Sigmoid colon (tissue), 4 donors: ENCODE measurements around the gene SEH1L.

Source experiments
- CTCF ChIP-seq, 4 experiments: fragments of 450-650 bp in 3 of 4; fragments of 200-600 bp in 1 of 4; IDR thresholded peaks; one replicate each; pipeline ENCODE4 v1.5.1; 2016 to 2019; ENCODE audit warnings: antibody characterized with exemption in 4 of 4, mild to moderate bottlenecking in 3 of 4, moderate library complexity in 2 of 4
- POLR2A ChIP-seq, 2 donors: fragments of 450-650 bp; IDR thresholded peaks; one replicate each; pipeline ENCODE4 v1.6.1; 2016; ENCODE audit warnings: antibody characterized with exemption in 2 of 2, mild to moderate bottlenecking in 2 of 2, moderate library complexity in 2 of 2
- POLR2AphosphoS5 ChIP-seq, 4 donors: sonication (generic); formaldehyde crosslinking; IDR thresholded peaks; one replicate each; pipeline ENCODE4 v1.6.1; 2017; ENCODE audit warnings: antibody characterized with exemption in 4 of 4

DNA sequence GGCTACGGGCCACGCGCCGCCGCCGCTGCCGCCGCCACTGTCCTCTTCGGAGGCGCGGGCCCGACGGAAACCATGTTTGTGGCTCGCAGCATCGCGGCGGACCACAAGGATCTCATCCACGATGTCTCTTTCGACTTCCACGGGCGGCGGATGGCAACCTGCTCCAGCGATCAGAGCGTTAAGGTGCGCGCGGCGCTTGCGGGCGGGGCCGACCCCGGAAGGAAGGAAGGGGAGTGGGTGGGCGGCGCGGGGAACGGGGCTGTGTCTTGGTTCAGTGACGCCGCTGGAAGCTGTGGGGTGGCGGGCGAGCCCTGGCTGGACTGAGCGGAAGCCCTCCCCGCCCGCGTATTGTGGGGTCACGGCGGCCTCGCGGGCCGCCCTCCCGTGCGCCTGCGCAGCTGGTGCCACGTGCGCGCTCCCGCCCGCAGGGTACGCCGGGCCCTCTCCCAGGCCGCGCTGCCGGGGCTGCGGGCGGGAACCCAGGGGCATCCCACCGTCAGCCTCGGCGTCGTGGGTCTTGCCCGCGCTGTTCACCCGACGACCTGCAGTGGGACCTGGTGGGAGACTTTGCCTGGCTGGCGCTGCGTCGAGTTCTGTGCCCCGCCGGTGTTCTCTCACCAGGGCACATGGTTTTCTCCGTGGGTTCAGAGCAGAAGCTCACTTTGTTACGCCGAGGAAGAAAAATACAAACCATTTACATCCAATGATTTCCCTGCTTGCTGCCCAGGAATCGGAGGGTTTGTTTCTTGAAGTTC is 416 bp downstream of the SEH1L start:
- TF ChIP-seq CTCF (IDR thresholded peaks at IDR 0.05) (no peak), POLR2A (IDR thresholded peaks at IDR 0.05) (peak; percentile 53 to 66), POLR2AphosphoS5 (IDR thresholded peaks at IDR 0.05) (peak in 3 of 4 donors; percentile 67 to 79 (median 68))
